Measurements from ENCODE around the gene GNPDA1. TPM values are rescaled to one million over a fixed set of nuclear protein-coding genes. Genes with fewer than 3 reads are reported as not detected.

The GNPDA1 gene
- total RNA-seq, 1 donor from 2014 or later, result 52.0 TPM

- Mint-ChIP-seq H3K27ac (ENCODE audit: unreplicated experiment) (no peak overlapping the region), H3K9me3 (ENCODE audit: unreplicated experiment) (no peaks in the 10 kb centered on the region), H3K4me1 (ENCODE audit: unreplicated experiment) (no peaks in the 10 kb centered on the region), H3K36me3 (ENCODE audit: unreplicated experiment) (peaks cover 43% of the 10 kb centered on the region), H3K4me3 (ENCODE audit: unreplicated experiment) (no peak overlapping the region), H3K27me3 (ENCODE audit: unreplicated experiment) (no peaks in the 10 kb centered on the region)
- no peak for DNase-seq (ENCODE audit: extremely low spot score, unreplicated experiment)
- TF ChIP-seq, protein P1, sequence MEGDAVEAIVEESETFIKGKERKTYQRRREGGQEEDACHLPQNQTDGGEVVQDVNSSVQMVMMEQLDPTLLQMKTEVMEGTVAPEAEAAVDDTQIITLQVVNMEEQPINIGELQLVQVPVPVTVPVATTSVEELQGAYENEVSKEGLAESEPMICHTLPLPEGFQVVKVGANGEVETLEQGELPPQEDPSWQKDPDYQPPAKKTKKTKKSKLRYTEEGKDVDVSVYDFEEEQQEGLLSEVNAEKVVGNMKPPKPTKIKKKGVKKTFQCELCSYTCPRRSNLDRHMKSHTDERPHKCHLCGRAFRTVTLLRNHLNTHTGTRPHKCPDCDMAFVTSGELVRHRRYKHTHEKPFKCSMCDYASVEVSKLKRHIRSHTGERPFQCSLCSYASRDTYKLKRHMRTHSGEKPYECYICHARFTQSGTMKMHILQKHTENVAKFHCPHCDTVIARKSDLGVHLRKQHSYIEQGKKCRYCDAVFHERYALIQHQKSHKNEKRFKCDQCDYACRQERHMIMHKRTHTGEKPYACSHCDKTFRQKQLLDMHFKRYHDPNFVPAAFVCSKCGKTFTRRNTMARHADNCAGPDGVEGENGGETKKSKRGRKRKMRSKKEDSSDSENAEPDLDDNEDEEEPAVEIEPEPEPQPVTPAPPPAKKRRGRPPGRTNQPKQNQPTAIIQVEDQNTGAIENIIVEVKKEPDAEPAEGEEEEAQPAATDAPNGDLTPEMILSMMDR (IDR thresholded peaks at IDR 0.05), result no peak
Observed at GRCh38 chr5:141986072-141986471, 26.8 kb downstream of the GNPDA1 start.

DNA sequence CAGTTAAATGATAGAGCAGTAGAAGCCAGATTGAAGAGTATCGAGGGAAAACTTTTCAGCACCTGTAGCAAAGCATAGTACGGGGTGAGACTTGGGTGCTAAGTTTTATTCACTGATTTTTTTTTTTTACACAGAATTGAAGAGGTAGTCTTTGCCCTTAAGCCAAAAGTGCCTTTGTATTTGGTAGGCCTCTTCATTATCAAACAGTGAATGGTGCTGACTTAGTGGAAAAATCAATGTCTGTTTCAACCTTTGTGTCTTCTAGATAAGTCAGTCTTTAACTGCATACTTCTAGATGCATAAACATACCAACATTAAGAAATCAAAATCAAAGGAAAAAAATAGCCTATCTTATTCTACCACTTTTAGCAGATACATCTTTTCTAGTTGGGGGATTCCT, 30.2 kb downstream of the GNPDA1 start:
- Mint-ChIP-seq H3K4me1 (ENCODE audit: unreplicated experiment) (no peaks in the 10 kb centered on the region), H3K9me3 (ENCODE audit: unreplicated experiment) (no peaks in the 10 kb centered on the region), H3K36me3 (ENCODE audit: unreplicated experiment) (peaks cover 59% of the 10 kb centered on the region), H3K4me3 (ENCODE audit: unreplicated experiment) (no peak overlapping the region), H3K27ac (ENCODE audit: unreplicated experiment) (no peak overlapping the region), H3K27me3 (ENCODE audit: unreplicated experiment) (no peaks in the 10 kb centered on the region)
- no peak for DNase-seq (ENCODE audit: extremely low spot score, unreplicated experiment)
- TF ChIP-seq, protein P1 (IDR thresholded peaks at IDR 0.05), result no peak

GRCh38 chr5:141978389-141978788, 34.4 kb downstream of the GNPDA1 start:
- no peaks in the 10 kb centered on the region for H3K27me3 Mint-ChIP-seq (ENCODE audit: unreplicated experiment)
- TF ChIP-seq, protein P1 (IDR thresholded peaks at IDR 0.05), result no peak
- no peak for DNase-seq (ENCODE audit: extremely low spot score, unreplicated experiment)
- H3K27ac Mint-ChIP-seq (ENCODE audit: unreplicated experiment), result no peak overlapping the region
- peaks cover 58% of the 10 kb centered on the region for H3K36me3 Mint-ChIP-seq (ENCODE audit: unreplicated experiment)
- no peak overlapping the region for H3K4me3 Mint-ChIP-seq (ENCODE audit: unreplicated experiment)
- no peaks in the 10 kb centered on the region for H3K9me3 Mint-ChIP-seq (ENCODE audit: unreplicated experiment)
- H3K4me1 Mint-ChIP-seq (ENCODE audit: unreplicated experiment), result peaks cover 9% of the 10 kb centered on the region

DNA sequence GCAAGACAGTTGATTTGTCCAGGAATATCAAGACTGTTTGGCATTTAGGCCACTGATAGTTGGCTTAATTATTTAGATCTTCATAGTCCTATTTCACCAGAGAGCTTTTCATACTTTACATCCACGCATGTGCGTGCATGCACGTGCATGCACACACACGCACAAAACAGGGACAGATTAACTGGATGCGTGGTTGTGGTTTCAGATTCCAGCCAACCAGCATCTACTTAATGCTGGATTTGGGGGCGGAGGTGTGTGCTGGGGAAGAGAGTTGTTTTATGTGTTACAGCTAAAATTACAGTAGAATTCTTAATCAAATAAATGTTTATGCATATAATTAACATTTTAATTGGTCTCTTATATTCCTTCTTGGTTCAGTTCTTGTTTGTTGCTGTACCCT, 36.7 kb downstream of the GNPDA1 start:
- TF ChIP-seq, protein P1 (IDR thresholded peaks at IDR 0.05), result no peak
- H3K27me3 Mint-ChIP-seq (ENCODE audit: unreplicated experiment), result no peaks in the 10 kb centered on the region
- no peak overlapping the region for H3K4me3 Mint-ChIP-seq (ENCODE audit: unreplicated experiment)
- no peaks in the 10 kb centered on the region for H3K9me3 Mint-ChIP-seq (ENCODE audit: unreplicated experiment)
- peaks cover 48% of the 10 kb centered on the region for H3K36me3 Mint-ChIP-seq (ENCODE audit: unreplicated experiment)
- DNase-seq (ENCODE audit: extremely low spot score, unreplicated experiment), result no peak
- H3K27ac Mint-ChIP-seq (ENCODE audit: unreplicated experiment), result no peak overlapping the region
- peaks cover 13% of the 10 kb centered on the region for H3K4me1 Mint-ChIP-seq (ENCODE audit: unreplicated experiment)

DNA sequence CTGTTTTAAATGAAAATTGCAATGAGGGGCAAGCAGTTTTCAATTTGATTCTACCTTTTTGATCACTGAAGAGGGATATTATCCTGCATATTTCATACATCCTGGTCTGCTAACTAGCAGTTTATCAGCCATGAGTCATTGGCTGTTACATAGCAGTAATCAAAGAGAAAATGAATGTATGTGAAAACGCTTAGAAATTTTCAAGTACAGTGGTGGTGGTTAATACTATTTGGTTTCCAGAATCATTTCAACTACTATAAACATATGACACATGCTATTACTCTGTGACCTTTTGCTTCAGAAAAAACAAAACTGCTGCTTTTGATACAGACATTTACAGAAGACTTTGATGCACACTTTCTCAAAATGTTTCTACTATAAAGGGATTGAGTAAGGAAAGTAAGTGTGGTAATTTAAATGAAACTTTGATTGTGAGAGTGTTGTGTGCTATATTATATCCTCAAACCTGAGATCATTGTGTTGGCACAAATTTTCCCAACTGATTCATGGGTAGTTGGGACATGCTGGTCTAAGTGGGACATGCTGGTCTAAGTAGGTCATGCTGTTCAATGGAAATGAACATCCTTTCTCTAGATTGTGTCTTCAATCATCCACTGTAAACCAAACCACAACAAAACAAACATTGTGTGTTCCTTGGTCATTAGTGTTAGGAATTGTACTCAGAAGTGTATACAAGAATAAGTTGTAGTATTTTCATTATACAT, 38.8 kb downstream of the GNPDA1 start:
- TF ChIP-seq, protein P1 (IDR thresholded peaks at IDR 0.05), result no peak
- Mint-ChIP-seq H3K4me3 (ENCODE audit: unreplicated experiment) (no peak overlapping the region), H3K9me3 (ENCODE audit: unreplicated experiment) (no peaks in the 10 kb centered on the region), H3K4me1 (ENCODE audit: unreplicated experiment) (peaks cover 30% of the 10 kb centered on the region), H3K36me3 (ENCODE audit: unreplicated experiment) (peaks cover 35% of the 10 kb centered on the region), H3K27me3 (ENCODE audit: unreplicated experiment) (no peaks in the 10 kb centered on the region), H3K27ac (ENCODE audit: unreplicated experiment) (peak overlapping the region; percentile 18)
- DNase-seq (ENCODE audit: extremely low spot score, unreplicated experiment), result no peak
